Liver (tissue), 9 donors: ENCODE results near the gene ABCA9. TPM values are rescaled to one million over a fixed set of nuclear protein-coding genes. Genes with fewer than 3 reads are reported as not detected.
A peak's percentile ranks its signal among the peaks of the same experiment; 100 is the strongest.

Experiments used
- DNase-seq: peaks from one replicate; pipeline ENCODE4 v3.0.0-alpha.2; 2017; ENCODE audit warnings: low spot score
- H3K27ac ChIP-seq, 2 donors: one replicate each; pipeline ENCODE4 v1.7.0; 2013; ENCODE audit warnings: inconsistent platforms in 2 of 2, low read length in 2 of 2, control low read depth in 1 of 2, low read depth in 1 of 2, mild to moderate bottlenecking in 1 of 2
- H3K27me3 ChIP-seq, 4 donors: one replicate each; pipeline versions ENCODE4 v1.6.1 to v1.7.0; 2013; ENCODE audit warnings: low read length in 3 of 4, inconsistent platforms in 1 of 4, mild to moderate bottlenecking in 1 of 4, moderate library complexity in 1 of 4; ENCODE audit not compliant: control insufficient read depth in 4 of 4, insufficient read depth in 4 of 4
- H3K36me3 ChIP-seq, 4 donors: one replicate each; pipeline versions ENCODE4 v1.6.1 to v1.7.0; 2013; ENCODE audit warnings: low read length in 3 of 4, mild to moderate bottlenecking in 3 of 4, low read depth in 1 of 4, moderate library complexity in 1 of 4; ENCODE audit not compliant: control insufficient read depth in 4 of 4, insufficient read depth in 3 of 4
- H3K4me1 ChIP-seq, 4 donors: one replicate each; pipeline versions ENCODE4 v1.6.1 to v1.7.0; 2013; ENCODE audit warnings: low read length in 3 of 4, mild to moderate bottlenecking in 3 of 4, moderate library complexity in 1 of 4; ENCODE audit not compliant: control insufficient read depth in 4 of 4, insufficient read depth in 4 of 4
- H3K4me3 ChIP-seq, 3 donors: one replicate each; pipeline versions ENCODE4 v1.6.1 to v1.7.0; 2013; ENCODE audit warnings: low read length in 3 of 3, control low read depth in 1 of 3, low read depth in 1 of 3, mild to moderate bottlenecking in 1 of 3
- H3K9ac ChIP-seq, 2 donors: one replicate each; pipeline ENCODE4 v1.7.0; 2013; ENCODE audit warnings: low read length in 2 of 2, mild to moderate bottlenecking in 2 of 2, moderate library complexity in 2 of 2, control low read depth in 1 of 2, low read depth in 1 of 2
- H3K9me3 ChIP-seq, 4 donors: one replicate each; pipeline versions ENCODE4 v1.6.1 to v1.7.0; 2013; ENCODE audit warnings: low read length in 3 of 4; ENCODE audit not compliant: control insufficient read depth in 4 of 4
- CTCF ChIP-seq: fragments of 150-350 bp; IDR thresholded peaks from 2 replicates; pipeline ENCODE4 v1.5.1; 2017; ENCODE audit warnings: improper control_type of control experiment, low read depth, low read length; ENCODE audit not compliant: missing input control
- FOXA1 ChIP-seq: IDR thresholded peaks from 2 replicates; pipeline ENCODE4 v1.6.1; 2016; ENCODE audit warnings: antibody characterized with exemption
- FOXA2 ChIP-seq: IDR thresholded peaks from 2 replicates; pipeline ENCODE4 v1.6.1; 2016; ENCODE audit warnings: antibody characterized with exemption
- GABPA ChIP-seq, 2 donors: IDR thresholded peaks in 1 of 2; conservative IDR thresholded peaks in 1 of 2; 2 replicates each; pipeline ENCODE4 v1.6.1; 2016; ENCODE audit warnings: antibody characterized with exemption in 2 of 2, mild to moderate bottlenecking in 1 of 2, moderate library complexity in 1 of 2
- HNF4A ChIP-seq, 2 donors: conservative IDR thresholded peaks; 2 replicates each; pipeline ENCODE4 v1.6.1; 2016; ENCODE audit warnings: antibody characterized with exemption in 2 of 2, mild to moderate bottlenecking in 2 of 2
- HNF4G ChIP-seq: IDR thresholded peaks from 2 replicates; pipeline ENCODE4 v1.6.1; 2016; ENCODE audit warnings: antibody characterized with exemption
- NR2F2 ChIP-seq: IDR thresholded peaks from 2 replicates; pipeline ENCODE4 v1.6.1; 2016; ENCODE audit warnings: antibody characterized with exemption
- RAD21 ChIP-seq, 2 donors: IDR thresholded peaks; 2 replicates each; pipeline ENCODE4 v1.6.1; 2016; ENCODE audit warnings: antibody characterized with exemption in 2 of 2, mild to moderate bottlenecking in 2 of 2
- REST ChIP-seq: IDR thresholded peaks from 2 replicates; pipeline ENCODE4 v1.6.1; 2016; ENCODE audit warnings: antibody characterized with exemption, mild to moderate bottlenecking
- RXRA ChIP-seq, 2 donors: IDR thresholded peaks; 2 replicates each; pipeline ENCODE4 v1.6.1; 2017 to 2018; ENCODE audit warnings: antibody characterized with exemption in 2 of 2, mild to moderate bottlenecking in 1 of 2
- SP1 ChIP-seq: IDR thresholded peaks from 2 replicates; pipeline ENCODE4 v1.6.1; 2018; ENCODE audit warnings: antibody characterized with exemption, mild to moderate bottlenecking
- TAF1 ChIP-seq: conservative IDR thresholded peaks from 2 replicates; pipeline ENCODE4 v1.6.1; 2016; ENCODE audit warnings: antibody characterized with exemption, mild to moderate bottlenecking
- YY1 ChIP-seq: IDR thresholded peaks from 2 replicates; pipeline ENCODE4 v1.6.1; 2016; ENCODE audit warnings: antibody characterized with exemption, mild to moderate bottlenecking
- WGBS: extraction: QIAGEN DNeasy Blood & Tissue Kit; methylation state at CpG from one replicate; pipeline ENCODE4 v1.1.7; 2013; 5-methylcytosine and 5-hydroxymethylcytosine counted together
- polyA plus RNA-seq, 2 donors: library from polyadenylated mRNA; stranded (reverse) in 1 of 2; unstranded in 1 of 2; fragments of 200-250 nt in 1 of 2; fragments of >200 nt in 1 of 2; fragmentation: Nextera tagmentation in 1 of 2; extraction: Ambion mirVana in 1 of 2; gene quantifications; one replicate each; pipeline versions ENCODE4 v1.2.1 to v1.2.3, GENCODE V29; 2013 to 2015
- total RNA-seq, 2 donors: library from RNA; depleted of rRNA; stranded (reverse); fragments of >200 nt; gene quantifications; one replicate each; pipeline ENCODE4 v1.2.3, GENCODE V29; 2014
- TF ChIP-seq, protein P1 (sequence below): IDR thresholded peaks from 2 replicates; pipeline ENCODE4 v1.6.1; 2016; ENCODE audit warnings: antibody characterized with exemption
- donor health status: healthy.
- donor health status: healthy.
- donor health status: healthy.
- donor health status: healthy.
- donor health status: healthy.

Gene ABCA9
- total and polyA plus RNA-seq, 4 donors: 1.4 to 18.9 (median 5.9) TPM

DNA sequence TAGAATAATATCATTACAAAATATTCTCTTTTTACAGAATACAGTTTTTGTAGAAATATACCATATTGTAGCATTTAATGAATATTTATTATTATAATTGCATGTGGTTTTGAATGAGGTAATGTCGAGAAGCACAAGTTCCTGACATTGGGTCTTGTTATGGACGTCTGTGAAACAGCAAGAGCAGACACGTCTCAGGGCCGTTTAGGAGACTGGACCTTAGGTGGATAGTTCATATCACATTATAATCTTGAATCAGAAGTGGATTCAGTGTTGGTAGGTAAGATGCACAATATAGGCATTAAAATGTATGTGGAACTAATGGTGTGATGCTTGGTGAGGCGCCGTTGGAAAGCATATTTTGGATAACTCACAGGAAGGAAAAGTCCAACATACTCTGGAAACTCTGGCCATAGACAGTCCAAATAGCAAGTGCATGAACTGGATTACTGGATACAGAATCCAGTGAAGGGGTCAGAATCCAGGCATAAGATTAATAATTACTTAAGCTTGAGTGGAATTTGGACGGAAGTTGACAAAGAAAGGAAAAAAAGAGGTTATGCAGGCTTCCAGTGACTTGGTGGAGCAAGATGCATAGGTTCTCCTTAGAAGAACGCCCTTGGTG, 122.7 kb downstream of the ABCA9 start (continued):
- peak; percentile 93 for TF ChIP-seq SP1
- TF ChIP-seq CTCF: no peak
- peak in 1 of 2 donors; percentile 43 for TF ChIP-seq GABPA (IDR thresholded peaks at IDR 0.05 in 1 of 2, conservative IDR thresholded peaks at IDR 0.05 in 1 of 2)
- TF ChIP-seq TAF1: peak; percentile 75
- peak; percentile 90 for TF ChIP-seq HNF4G
- TF ChIP-seq HNF4A (conservative IDR thresholded peaks at IDR 0.05): peak; percentile 98 to 99

- H3K27ac ChIP-seq: no peak overlapping the region
- 74% methylated on average over 4 of the region's 4 CpGs for WGBS
- H3K4me3 ChIP-seq: no peak overlapping the region
- no peak for DNase-seq
- no peaks in the 10 kb centered on the region for H3K27me3 ChIP-seq
- H3K9me3 ChIP-seq: no peaks in the 10 kb centered on the region
- no peak overlapping the region for H3K9ac ChIP-seq
- peaks cover 0 to 2% (median 0%) of the 10 kb centered on the region in 4 donors for H3K4me1 ChIP-seq
- TF ChIP-seq HNF4G: no peak
- no peak for TF ChIP-seq NR2F2
- no peak for TF ChIP-seq RXRA (IDR thresholded peaks at IDR 0.05)
- no peak for TF ChIP-seq GABPA (IDR thresholded peaks at IDR 0.05 in 1 of 2, conservative IDR thresholded peaks at IDR 0.05 in 1 of 2)
- TF ChIP-seq REST: no peak
- TF ChIP-seq TAF1: no peak
- no peak for TF ChIP-seq FOXA2
- no peak for TF ChIP-seq SP1
- no peak for TF ChIP-seq RAD21 (IDR thresholded peaks at IDR 0.05)
- TF ChIP-seq CTCF: no peak
- no peak for TF ChIP-seq YY1
- TF ChIP-seq FOXA1: no peak
- TF ChIP-seq, protein P1, sequence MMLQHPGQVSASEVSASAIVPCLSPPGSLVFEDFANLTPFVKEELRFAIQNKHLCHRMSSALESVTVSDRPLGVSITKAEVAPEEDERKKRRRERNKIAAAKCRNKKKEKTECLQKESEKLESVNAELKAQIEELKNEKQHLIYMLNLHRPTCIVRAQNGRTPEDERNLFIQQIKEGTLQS: no peak
- peaks cover 0 to 44% (median 24%) of the 10 kb centered on the region in 4 donors for H3K36me3 ChIP-seq
These were observed 133.2 kb downstream of the ABCA9 start for GRCh38 chr17:68927516-68927915.
